C4-2B (cell line): ENCODE results near the gene DARS2.

ENCODE experiments used
- CTCF ChIP-seq: fragments of 450-650 bp; conservative IDR thresholded peaks from 2 replicates; pipeline ENCODE4 v1.5.1; 2017; ENCODE audit warnings: mild to moderate bottlenecking
- ZFX ChIP-seq: fragments of 450-650 bp; IDR thresholded peaks from 2 replicates; pipeline ENCODE4 v1.6.1; 2017

- TF ChIP-seq CTCF, result no peak
- no peak for TF ChIP-seq ZFX
Observed at GRCh38 chr1:173861731-173862145, 37.3 kb downstream of the DARS2 start.
